Uterus (tissue), 4 donors: Measurements from ENCODE around the gene MFSD11. TPM values are rescaled to one million over a fixed set of nuclear protein-coding genes. Genes with fewer than 3 reads are reported as not detected.
A peak's percentile ranks its signal among the peaks of the same experiment; 100 is the strongest.

Experiments used
- DNase-seq, 2 donors: peaks; one replicate each; pipeline ENCODE4 v3.0.0-alpha.2; 2019 to 2020
- H3K27ac ChIP-seq, 2 donors: fragments of 200-600 bp; sonication (generic); 1 replicate in 1 of 2; 2 replicates in 1 of 2; pipeline ENCODE4 v1.5.1; 2016 to 2018
- H3K27me3 ChIP-seq, 2 donors: fragments of 200-600 bp; sonication (generic); one replicate each; pipeline ENCODE4 v1.5.1; 2018 to 2019; ENCODE audit warnings: control low read depth in 1 of 2
- H3K36me3 ChIP-seq, 2 donors: fragments of 200-600 bp; sonication (generic); one replicate each; pipeline ENCODE4 v1.5.1; 2019; ENCODE audit warnings: control low read depth in 1 of 2
- H3K4me1 ChIP-seq, 2 donors: fragments of 200-600 bp; sonication (generic); one replicate each; pipeline ENCODE4 v1.5.1; 2018 to 2019; ENCODE audit warnings: control low read depth in 1 of 2
- H3K4me3 ChIP-seq, 2 donors: fragments of 200-600 bp; sonication (generic); 1 replicate in 1 of 2; 2 replicates in 1 of 2; pipeline ENCODE4 v1.5.1; 2018 to 2019; ENCODE audit warnings: mild to moderate bottlenecking in 1 of 2
- H3K9me3 ChIP-seq, 2 donors: fragments of 200-600 bp; sonication (generic); one replicate each; pipeline ENCODE4 v1.5.1; 2019; ENCODE audit warnings: control low read depth in 1 of 2
- CTCF ChIP-seq, 4 experiments: fragments of 200-600 bp in 2 of 4; fragments of 450-650 bp in 2 of 4; sonication (generic) in 2 of 4; IDR thresholded peaks; one replicate each; pipeline ENCODE4 v1.5.1; 2016 to 2019; ENCODE audit warnings: antibody characterized with exemption in 4 of 4, mild to moderate bottlenecking in 2 of 4, moderate library complexity in 1 of 4
- POLR2A ChIP-seq, 2 donors: fragments of 450-650 bp; IDR thresholded peaks; one replicate each; pipeline ENCODE4 v1.6.1; 2016; ENCODE audit warnings: antibody characterized with exemption in 2 of 2, mild to moderate bottlenecking in 1 of 2, moderate library complexity in 1 of 2
- intact Hi-C: fragments of 100-400 bp; cut with DNase I; formaldehyde crosslinking; loops from one replicate; pipeline ENCODE4 v1.15.1; 2023; ENCODE audit warnings: low total_unique reads
- total RNA-seq, 4 donors: library from RNA; depleted of rRNA in 3 of 4; stranded (reverse); fragments of >200 nt in 3 of 4; gene quantifications; one replicate each; pipeline versions ENCODE4 v1.1.0 to v1.2.4, GENCODE V29; 2014 to 2023
- donor health status: DM: yes; HTN: yes; CAD: no.

Gene MFSD11
- 10 to 100 TPM; 32.0 to 69.2 (median 45.2) TPM for total RNA-seq

DNA sequence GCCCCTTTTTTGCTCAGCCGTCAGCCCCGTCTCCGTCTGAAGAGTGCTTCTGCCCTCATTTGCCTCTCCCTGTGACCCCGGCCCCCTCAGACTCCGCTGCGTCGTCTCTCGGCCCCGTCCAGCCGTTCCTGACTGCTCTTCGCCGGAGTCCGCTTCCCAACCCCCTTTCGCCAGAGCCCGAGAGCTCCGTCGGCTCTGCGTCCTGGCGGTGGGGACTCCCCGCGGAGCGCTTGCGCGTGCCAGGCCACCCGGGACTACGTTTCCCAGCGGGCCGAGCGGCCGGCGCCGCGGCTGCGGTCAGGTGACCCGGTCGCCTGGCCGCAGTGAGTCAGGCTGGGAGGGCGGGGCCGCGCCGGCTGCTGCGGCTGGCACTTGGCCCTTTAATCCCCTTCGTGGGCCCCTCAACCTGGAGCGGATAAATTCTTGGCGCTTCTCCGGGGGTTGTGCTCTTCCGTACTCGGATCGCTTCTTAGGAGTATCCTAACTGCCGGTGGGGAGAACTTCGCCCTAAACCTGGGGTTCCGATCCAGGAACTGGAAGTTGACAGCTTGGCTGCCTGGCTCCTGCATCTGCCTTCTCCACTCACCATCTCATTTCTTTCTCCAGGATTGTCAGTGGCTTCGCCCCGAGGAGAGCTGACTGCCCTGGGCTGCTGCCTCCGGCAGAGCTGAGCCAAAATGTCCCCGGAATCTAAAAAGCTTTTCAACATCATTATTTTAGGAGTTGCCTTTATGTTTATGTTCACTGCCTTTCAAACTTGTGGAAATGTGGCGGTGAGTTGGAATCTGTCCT is at the start of gene MFSD11:
Gene MFSD11 (plus strand): TSS at position 444 of the 792 bp plus-strand sequence. CDS start 234 bp downstream, at position 678.
- Histone ChIP-seq H3K4me3 (peak within 1 kb of the TSS; percentile 96 to 97), H3K9me3 (no peaks in the 10 kb centered on the region), H3K27me3 (no peaks in the 10 kb centered on the region), H3K27ac (peak within 1 kb of the TSS; percentile 100), H3K4me1 (peaks cover 14% of the 10 kb centered on the region in 2 donors), H3K36me3 (no peaks in the 10 kb centered on the region)
- peak; percentile 89 to 94 for DNase-seq
- intact Hi-C loops = no loop called here
- TF ChIP-seq POLR2A (IDR thresholded peaks at IDR 0.05) (peak; percentile 49 to 50), CTCF (IDR thresholded peaks at IDR 0.05) (peak in 1 of 4 experiments; percentile 12)

DNA sequence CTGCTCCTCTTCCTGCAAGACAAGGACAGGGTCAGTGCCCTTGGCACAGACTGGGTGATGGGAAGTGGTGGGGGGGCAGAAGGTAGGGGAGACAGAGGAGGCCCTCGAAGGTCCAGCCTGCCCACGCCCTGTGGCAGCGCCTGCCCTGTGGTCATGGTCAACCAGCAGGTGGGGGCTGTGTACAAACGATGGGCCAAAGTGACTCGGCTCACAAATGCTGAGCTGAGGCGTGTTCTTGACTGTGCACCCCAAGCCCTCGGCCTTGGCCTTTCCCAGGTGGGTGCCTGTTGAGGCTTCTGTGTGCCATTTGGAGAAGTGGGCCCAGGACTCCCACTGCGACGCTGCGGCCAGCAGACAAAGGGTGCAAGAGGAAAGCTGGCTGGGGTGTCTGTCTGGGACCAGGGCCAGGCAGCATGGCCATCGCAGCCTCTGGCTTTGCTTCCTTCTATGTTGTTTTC is 49.7 kb upstream of the MFSD11 start:
- Histone ChIP-seq H3K9me3 (no peaks in the 10 kb centered on the region), H3K27me3 (no peaks in the 10 kb centered on the region), H3K36me3 (no peaks in the 10 kb centered on the region), H3K27ac (peak overlapping the region; percentile 83 to 90), H3K4me3 (no peak overlapping the region), H3K4me1 (peaks cover 11 to 25% of the 10 kb centered on the region in 2 donors)
- intact Hi-C loops = no loop called here
- peak in 1 of 4 experiments; percentile 35 for TF ChIP-seq CTCF (IDR thresholded peaks at IDR 0.05)
- TF ChIP-seq POLR2A (IDR thresholded peaks at IDR 0.05) = no peak
- DNase-seq = peak in 1 of 2 donors; percentile 49

DNA sequence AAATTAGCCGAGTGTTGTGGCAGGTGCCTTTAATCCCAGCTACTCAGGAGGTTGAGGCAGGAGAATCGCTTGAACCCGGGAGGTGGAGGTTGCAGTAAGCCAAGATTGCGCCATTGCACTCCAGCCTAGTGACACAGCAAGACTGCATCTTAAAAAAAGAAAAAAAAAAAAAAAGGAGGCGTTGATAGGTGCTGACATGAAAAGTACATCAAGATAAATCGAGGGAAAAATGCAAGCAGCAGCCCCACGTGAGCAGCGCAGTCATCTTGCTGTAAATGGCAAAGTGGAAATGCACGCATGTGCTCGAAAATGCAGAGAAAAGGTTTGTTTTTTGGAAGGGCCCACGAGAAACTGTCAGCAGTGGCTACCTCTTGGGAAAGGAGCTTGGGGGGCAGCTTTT is 48.1 kb upstream of the MFSD11 start:
- Histone ChIP-seq H3K27me3 (no peaks in the 10 kb centered on the region), H3K36me3 (no peaks in the 10 kb centered on the region), H3K4me3 (no peak overlapping the region), H3K4me1 (peaks cover 7 to 23% of the 10 kb centered on the region in 2 donors), H3K9me3 (no peaks in the 10 kb centered on the region), H3K27ac (peak overlapping the region; percentile 83 to 90)
- intact Hi-C loops = no loop called here
- DNase-seq = no peak
- TF ChIP-seq POLR2A (IDR thresholded peaks at IDR 0.05) (no peak), CTCF (IDR thresholded peaks at IDR 0.05) (no peak)

GRCh38 chr17:76690596-76691280 is 47.2 kb upstream of the MFSD11 start:
- intact Hi-C loops = no loop called here
- Histone ChIP-seq H3K4me3 (no peak overlapping the region), H3K36me3 (no peaks in the 10 kb centered on the region), H3K9me3 (no peaks in the 10 kb centered on the region), H3K27me3 (no peaks in the 10 kb centered on the region), H3K27ac (peak overlapping the region in 1 of 2 donors; percentile 34), H3K4me1 (peaks cover 2 to 18% of the 10 kb centered on the region in 2 donors)
- DNase-seq = no peak
- no peak for TF ChIP-seq POLR2A (IDR thresholded peaks at IDR 0.05)
- no peak for TF ChIP-seq CTCF (IDR thresholded peaks at IDR 0.05)
